ENCODE results near the gene HDAC10. TPM values are rescaled to one million over a fixed set of nuclear protein-coding genes. Genes with fewer than 3 reads are reported as not detected.

Gene HDAC10
- total and polyA plus RNA-seq, 10 donors: 25.0 to 108 (median 69.9) TPM

- Histone ChIP-seq H3K4me1 (peaks cover 8 to 53% (median 33%) of the 10 kb centered on the region in 6 donors), H3K36me3 (peaks cover 0 to 5% (median 0%) of the 10 kb centered on the region in 6 donors), H3K27ac (no peak overlapping the region), H3K27me3 (replicated peaks in 1 of 7) (peaks cover 0 to 81% (median 23%) of the 10 kb centered on the region in 7 donors), H3K9me3 (peaks cover 0 to 8% (median 0%) of the 10 kb centered on the region in 8 donors), H3K4me3 (no peak overlapping the region)
- no peak for TF ChIP-seq POLR2AphosphoS5 (IDR thresholded peaks at IDR 0.05)
- TF ChIP-seq, protein P1, sequence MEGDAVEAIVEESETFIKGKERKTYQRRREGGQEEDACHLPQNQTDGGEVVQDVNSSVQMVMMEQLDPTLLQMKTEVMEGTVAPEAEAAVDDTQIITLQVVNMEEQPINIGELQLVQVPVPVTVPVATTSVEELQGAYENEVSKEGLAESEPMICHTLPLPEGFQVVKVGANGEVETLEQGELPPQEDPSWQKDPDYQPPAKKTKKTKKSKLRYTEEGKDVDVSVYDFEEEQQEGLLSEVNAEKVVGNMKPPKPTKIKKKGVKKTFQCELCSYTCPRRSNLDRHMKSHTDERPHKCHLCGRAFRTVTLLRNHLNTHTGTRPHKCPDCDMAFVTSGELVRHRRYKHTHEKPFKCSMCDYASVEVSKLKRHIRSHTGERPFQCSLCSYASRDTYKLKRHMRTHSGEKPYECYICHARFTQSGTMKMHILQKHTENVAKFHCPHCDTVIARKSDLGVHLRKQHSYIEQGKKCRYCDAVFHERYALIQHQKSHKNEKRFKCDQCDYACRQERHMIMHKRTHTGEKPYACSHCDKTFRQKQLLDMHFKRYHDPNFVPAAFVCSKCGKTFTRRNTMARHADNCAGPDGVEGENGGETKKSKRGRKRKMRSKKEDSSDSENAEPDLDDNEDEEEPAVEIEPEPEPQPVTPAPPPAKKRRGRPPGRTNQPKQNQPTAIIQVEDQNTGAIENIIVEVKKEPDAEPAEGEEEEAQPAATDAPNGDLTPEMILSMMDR (IDR thresholded peaks at IDR 0.05 in 8 of 11, conservative IDR thresholded peaks at IDR 0.05 in 3 of 11): no peak
- TF ChIP-seq POLR2A (IDR thresholded peaks at IDR 0.05): no peak
- DNase-seq: no peak
- intact Hi-C loops (cut with DNase I; ENCODE audit: low total_unique reads): no loop called here
- WGBS, 5 donors: 70 to 93% (median 84%) methylated on average over 9 to 15 of the region's 15 CpGs
These were observed 13.2 kb upstream of the HDAC10 start for GRCh38 chr22:50264104-50264745.

GRCh38 chr22:50262973-50263617 is 12.0 kb upstream of the HDAC10 start:
- H3K27me3 ChIP-seq (replicated peaks in 1 of 7): peaks cover 0 to 81% (median 23%) of the 10 kb centered on the region in 7 donors
- H3K4me3 ChIP-seq: no peak overlapping the region
- DNase-seq: no peak
- intact Hi-C loops (cut with DNase I; ENCODE audit: low total_unique reads): no loop called here
- H3K9me3 ChIP-seq: peaks cover 0 to 8% (median 0%) of the 10 kb centered on the region in 8 donors
- TF ChIP-seq POLR2A (IDR thresholded peaks at IDR 0.05) (no peak), POLR2AphosphoS5 (IDR thresholded peaks at IDR 0.05) (peak in 1 of 3 donors; percentile 8)
- TF ChIP-seq, protein P1 (IDR thresholded peaks at IDR 0.05 in 8 of 11, conservative IDR thresholded peaks at IDR 0.05 in 3 of 11): no peak
- 61 to 75% (median 66%) methylated on average over 8 to 9 of the region's 9 CpGs for WGBS, 5 donors
- H3K36me3 ChIP-seq: peaks cover 0 to 5% (median 0%) of the 10 kb centered on the region in 6 donors
- H3K27ac ChIP-seq: no peak overlapping the region
- H3K4me1 ChIP-seq: peaks cover 8 to 41% (median 27%) of the 10 kb centered on the region in 6 donors

GRCh38 chr22:50262460-50262911 is 11.4 kb upstream of the HDAC10 start:
- TF ChIP-seq POLR2A (IDR thresholded peaks at IDR 0.05): no peak
- TF ChIP-seq, protein P1 (IDR thresholded peaks at IDR 0.05 in 8 of 11, conservative IDR thresholded peaks at IDR 0.05 in 3 of 11): no peak
- TF ChIP-seq POLR2AphosphoS5 (IDR thresholded peaks at IDR 0.05): no peak
- H3K27me3 ChIP-seq (replicated peaks in 1 of 7): peaks cover 0 to 75% (median 23%) of the 10 kb centered on the region in 7 donors

More at GRCh38 chr22:50262460-50262911, 11.4 kb upstream of the HDAC10 start:
- no peak for DNase-seq
- peaks cover 0 to 5% (median 0%) of the 10 kb centered on the region in 8 donors for H3K9me3 ChIP-seq
- H3K36me3 ChIP-seq: peaks cover 0 to 5% (median 0%) of the 10 kb centered on the region in 6 donors
- H3K27ac ChIP-seq: no peak overlapping the region
- H3K4me3 ChIP-seq: peak overlapping the region in 1 of 8 donors; percentile 73
- WGBS, 5 donors: 32 to 46% (median 38%) methylated on average over 3 to 7 of the region's 7 CpGs
- intact Hi-C loops (cut with DNase I; ENCODE audit: low total_unique reads): no loop called here
- H3K4me1 ChIP-seq: peaks cover 5 to 35% (median 22%) of the 10 kb centered on the region in 6 donors
